ENCODE data around the gene RNF26.
"Not testable (repeated sequence)": the region's sequence is repeated elsewhere in the genome, so short reads cannot be mapped to it uniquely, and the experiment has no call there.

RNF26 gene

DNA sequence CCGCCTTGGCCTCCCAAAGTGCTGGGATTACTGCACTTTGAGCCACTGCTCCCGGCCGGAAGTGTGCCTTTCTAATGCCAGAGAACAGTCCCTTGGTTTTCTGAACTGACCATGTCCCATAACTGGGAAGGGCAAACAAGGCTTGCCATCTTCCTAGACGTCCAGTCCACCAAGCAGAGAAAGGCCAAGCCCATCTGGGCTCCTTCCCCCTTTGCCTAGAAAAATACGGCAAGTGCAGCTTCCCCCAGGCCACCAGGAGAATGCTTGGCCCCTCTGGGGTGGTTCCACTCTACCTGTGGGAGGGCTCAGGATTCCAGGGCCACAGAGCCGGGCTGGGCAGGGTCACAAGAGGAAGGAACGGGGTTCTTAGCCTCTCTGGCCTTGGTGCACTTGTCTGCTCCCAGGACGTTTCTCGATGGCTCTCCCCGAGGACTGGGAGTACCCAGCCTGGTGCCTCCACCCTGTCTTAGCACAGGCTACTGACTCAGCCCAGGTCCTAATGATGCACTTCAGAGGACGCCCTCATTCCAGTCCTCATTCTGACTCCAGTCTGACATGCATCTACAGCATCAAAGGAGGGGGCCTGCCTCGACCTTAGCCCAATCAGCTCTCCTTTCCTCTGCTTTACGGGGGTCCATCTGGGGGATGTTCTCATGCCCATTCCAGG, 46.0 kb downstream of the RNF26 start:
- TF ChIP-seq, protein P1, sequence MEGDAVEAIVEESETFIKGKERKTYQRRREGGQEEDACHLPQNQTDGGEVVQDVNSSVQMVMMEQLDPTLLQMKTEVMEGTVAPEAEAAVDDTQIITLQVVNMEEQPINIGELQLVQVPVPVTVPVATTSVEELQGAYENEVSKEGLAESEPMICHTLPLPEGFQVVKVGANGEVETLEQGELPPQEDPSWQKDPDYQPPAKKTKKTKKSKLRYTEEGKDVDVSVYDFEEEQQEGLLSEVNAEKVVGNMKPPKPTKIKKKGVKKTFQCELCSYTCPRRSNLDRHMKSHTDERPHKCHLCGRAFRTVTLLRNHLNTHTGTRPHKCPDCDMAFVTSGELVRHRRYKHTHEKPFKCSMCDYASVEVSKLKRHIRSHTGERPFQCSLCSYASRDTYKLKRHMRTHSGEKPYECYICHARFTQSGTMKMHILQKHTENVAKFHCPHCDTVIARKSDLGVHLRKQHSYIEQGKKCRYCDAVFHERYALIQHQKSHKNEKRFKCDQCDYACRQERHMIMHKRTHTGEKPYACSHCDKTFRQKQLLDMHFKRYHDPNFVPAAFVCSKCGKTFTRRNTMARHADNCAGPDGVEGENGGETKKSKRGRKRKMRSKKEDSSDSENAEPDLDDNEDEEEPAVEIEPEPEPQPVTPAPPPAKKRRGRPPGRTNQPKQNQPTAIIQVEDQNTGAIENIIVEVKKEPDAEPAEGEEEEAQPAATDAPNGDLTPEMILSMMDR (IDR thresholded peaks at IDR 0.05; ENCODE audit: low read depth, low read length), result no peak
- TF ChIP-seq EZH2phosphoT487 (IDR thresholded peaks at IDR 0.05; ENCODE audit: low read depth), result no peak

DNA sequence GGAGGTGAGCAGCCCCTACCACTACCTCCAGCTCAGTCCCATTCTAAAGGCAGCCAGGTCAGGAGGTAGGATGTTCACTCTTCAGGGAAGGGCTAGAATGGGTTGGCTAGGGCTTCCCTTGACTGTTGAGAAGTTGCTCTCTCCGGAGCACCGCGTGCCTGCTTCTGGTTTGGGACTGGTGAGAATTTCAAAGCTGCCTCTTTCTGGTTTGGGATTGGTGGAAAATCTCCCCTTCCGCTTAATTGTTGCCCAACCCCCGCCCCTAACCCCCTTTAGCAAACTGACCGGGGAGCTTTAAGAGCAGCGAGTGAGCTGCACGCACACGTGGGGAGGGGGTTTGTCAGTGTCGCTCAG, 46.5 kb downstream of the RNF26 start:
- no peaks in the 10 kb centered on the region for H3K9me3 ChIP-seq (ENCODE audit: insufficient read depth, low read length)
- H4K20me1 ChIP-seq (ENCODE audit: insufficient read depth, low read length), result no peaks in the 10 kb centered on the region
- H3K27me3 ChIP-seq (ENCODE audit: low read depth, low read length), result 0 out of 2 replicates have a peak, but pooled peaks cover 6% of the 10 kb centered on the region
- no peak overlapping the region for H3K27ac ChIP-seq (ENCODE audit: low read length)
- no peaks in the 10 kb centered on the region for H3K36me3 ChIP-seq (replicated peaks; ENCODE audit: low read depth, low read length)
- TF ChIP-seq EZH2phosphoT487 (IDR thresholded peaks at IDR 0.05; ENCODE audit: low read depth), result no peak
- TF ChIP-seq, protein P1 (IDR thresholded peaks at IDR 0.05; ENCODE audit: low read depth, low read length), result no peak
- H3K79me2 ChIP-seq (ENCODE audit: low read length), result no peaks in the 10 kb centered on the region
- peak overlapping the region; percentile 68 for H3K9ac ChIP-seq (ENCODE audit: low read length)
- H2AFZ ChIP-seq (ENCODE audit: low read depth, low read length), result peak overlapping the region; percentile 48
- peaks cover 10% of the 10 kb centered on the region; the same call in 1 of the 2 replicates for H3K4me1 ChIP-seq (ENCODE audit: low read length)
- peak overlapping the region; percentile 82 for H3K4me3 ChIP-seq (ENCODE audit: low read length)
- peak overlapping the region; percentile 88 for H3K4me2 ChIP-seq (ENCODE audit: low read length)

More for the DNA sequence above, 46.0 kb downstream of the RNF26 start:
- Histone ChIP-seq H3K79me2 (ENCODE audit: low read length) (no peaks in the 10 kb centered on the region), H3K36me3 (replicated peaks; ENCODE audit: low read depth, low read length) (no peaks in the 10 kb centered on the region), H3K27me3 (ENCODE audit: low read depth, low read length) (0 out of 2 replicates have a peak, but pooled peaks cover 6% of the 10 kb centered on the region), H4K20me1 (ENCODE audit: insufficient read depth, low read length) (no peaks in the 10 kb centered on the region), H3K4me2 (ENCODE audit: low read length) (peak overlapping the region; percentile 88), H3K9me3 (ENCODE audit: insufficient read depth, low read length) (no peaks in the 10 kb centered on the region), H3K9ac (ENCODE audit: low read length) (no peak overlapping the region), H2AFZ (ENCODE audit: low read depth, low read length) (no peak overlapping the region; the same call in 1 of the 2 replicates), H3K4me1 (ENCODE audit: low read length) (peaks cover 10% of the 10 kb centered on the region; the same call in 1 of the 2 replicates), H3K27ac (ENCODE audit: low read length) (no peak overlapping the region), H3K4me3 (ENCODE audit: low read length) (peak overlapping the region; percentile 82)

- Histone ChIP-seq H2AFZ (ENCODE audit: low read depth, low read length) (peak within 1 kb of the TSS; percentile 60), H3K36me3 (replicated peaks; ENCODE audit: low read depth, low read length) (no peaks in the 10 kb centered on the region), H3K4me2 (ENCODE audit: low read length) (peak within 1 kb of the TSS; percentile 88), H3K4me1 (ENCODE audit: low read length) (peaks cover 10% of the 10 kb centered on the region; the same call in 1 of the 2 replicates), H3K9me3 (ENCODE audit: insufficient read depth, low read length) (no peaks in the 10 kb centered on the region), H3K9ac (ENCODE audit: low read length) (peak within 1 kb of the TSS; percentile 68), H3K27me3 (ENCODE audit: low read depth, low read length) (0 out of 2 replicates have a peak, but pooled peaks cover 6% of the 10 kb centered on the region), H4K20me1 (ENCODE audit: insufficient read depth, low read length) (no peaks in the 10 kb centered on the region), H3K4me3 (ENCODE audit: low read length) (peak within 1 kb of the TSS; percentile 82), H3K79me2 (ENCODE audit: low read length) (no peaks in the 10 kb centered on the region), H3K27ac (ENCODE audit: low read length) (no peak within 1 kb of the TSS)
- TF ChIP-seq, protein P1 (IDR thresholded peaks at IDR 0.05; ENCODE audit: low read depth, low read length), result peak; percentile 76
- no peak for TF ChIP-seq EZH2phosphoT487 (IDR thresholded peaks at IDR 0.05; ENCODE audit: low read depth)
These were observed 47.1 kb downstream of the RNF26 start, which contains the start of gene USP2 for GRCh38 chr11:119381181-119381988. Gene USP2 (minus strand): TSS chr11:119381690. CDS start chr11:119373480, 8,210 bp downstream.

DNA sequence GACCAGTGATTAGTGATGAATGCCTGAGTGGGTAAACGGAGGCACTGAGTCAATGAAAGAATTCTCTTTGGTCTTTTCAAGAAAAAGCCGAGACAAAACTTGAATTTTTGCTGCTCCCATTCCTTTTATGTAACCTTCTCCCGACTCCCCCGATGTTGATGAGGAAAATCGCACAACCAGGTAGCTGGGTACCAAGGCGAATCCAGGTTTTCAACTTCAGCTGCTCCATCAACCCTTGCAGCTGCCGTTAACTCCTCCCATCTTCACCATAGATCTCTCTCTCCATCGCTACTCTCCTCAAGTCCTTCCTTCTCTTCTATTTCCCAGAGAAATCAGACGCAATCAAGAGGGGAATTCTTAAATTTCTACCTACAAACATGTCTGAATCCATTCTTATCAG, 47.8 kb downstream of the RNF26 start:
- Histone ChIP-seq H3K79me2 (ENCODE audit: low read length) (no peaks in the 10 kb centered on the region), H3K9ac (ENCODE audit: low read length) (peak overlapping the region; percentile 33; the same call in 1 of the 2 replicates), H3K27ac (ENCODE audit: low read length) (no peak overlapping the region), H2AFZ (ENCODE audit: low read depth, low read length) (peak overlapping the region; percentile 60; the same call in 1 of the 2 replicates), H3K4me2 (ENCODE audit: low read length) (peak overlapping the region; percentile 88), H3K9me3 (ENCODE audit: insufficient read depth, low read length) (no peaks in the 10 kb centered on the region), H3K4me1 (ENCODE audit: low read length) (peaks cover 10% of the 10 kb centered on the region; the same call in 1 of the 2 replicates), H4K20me1 (ENCODE audit: insufficient read depth, low read length) (no peaks in the 10 kb centered on the region), H3K36me3 (replicated peaks; ENCODE audit: low read depth, low read length) (no peaks in the 10 kb centered on the region), H3K4me3 (ENCODE audit: low read length) (peak overlapping the region; percentile 82), H3K27me3 (ENCODE audit: low read depth, low read length) (0 out of 2 replicates have a peak, but pooled peaks cover 6% of the 10 kb centered on the region)
- TF ChIP-seq, protein P1 (IDR thresholded peaks at IDR 0.05; ENCODE audit: low read depth, low read length), result no peak
- no peak for TF ChIP-seq EZH2phosphoT487 (IDR thresholded peaks at IDR 0.05; ENCODE audit: low read depth)

- not testable (repeated sequence) for H3K9ac ChIP-seq (ENCODE audit: low read length); H4K20me1 ChIP-seq (ENCODE audit: insufficient read depth, low read length); H2AFZ ChIP-seq (ENCODE audit: low read depth, low read length); H3K4me1 ChIP-seq (ENCODE audit: low read length); H3K79me2 ChIP-seq (ENCODE audit: low read length); H3K36me3 ChIP-seq (replicated peaks; ENCODE audit: low read depth, low read length); H3K27ac ChIP-seq (ENCODE audit: low read length); H3K9me3 ChIP-seq (ENCODE audit: insufficient read depth, low read length); H3K27me3 ChIP-seq (ENCODE audit: low read depth, low read length)
- Histone ChIP-seq H3K4me3 (ENCODE audit: low read length) (peak overlapping the region; percentile 82), H3K4me2 (ENCODE audit: low read length) (peak overlapping the region; percentile 88)
These were observed 48.2 kb downstream of the RNF26 start for GRCh38 chr11:119382513-119382912.
